GM10248 (cell line): ENCODE results near the gene KLK1.

ENCODE experiments used
- CTCF ChIA-PET: fragments of 300-600 bp; sonication (Branson Sonifier 250); formaldehyde crosslinking; extraction: SDS; loops from one replicate; lab custom pipeline; 2021; ENCODE audit warnings: antibody characterized with exemption; lab: Yijun Ruan, JAX
- POLR2A ChIA-PET: fragments of 350-650 bp; sonication (Branson Sonifier 250); formaldehyde crosslinking; extraction: SDS; loops from one replicate; lab custom pipeline; 2020; ENCODE audit warnings: antibody characterized with exemption; lab: Yijun Ruan, JAX
- DNase-seq: peaks from one replicate; pipeline ENCODE4 v3.0.0; 2012; ENCODE audit errors: extremely low spot score
- TF ChIP-seq, protein P1 (sequence below): IDR thresholded peaks from 2 replicates; pipeline ENCODE4 v1.5.1; 2012; ENCODE audit warnings: mild to moderate bottlenecking, low read depth; ENCODE audit errors: extremely low read depth, missing control alignments, control extremely low read depth

The KLK1 gene

DNA sequence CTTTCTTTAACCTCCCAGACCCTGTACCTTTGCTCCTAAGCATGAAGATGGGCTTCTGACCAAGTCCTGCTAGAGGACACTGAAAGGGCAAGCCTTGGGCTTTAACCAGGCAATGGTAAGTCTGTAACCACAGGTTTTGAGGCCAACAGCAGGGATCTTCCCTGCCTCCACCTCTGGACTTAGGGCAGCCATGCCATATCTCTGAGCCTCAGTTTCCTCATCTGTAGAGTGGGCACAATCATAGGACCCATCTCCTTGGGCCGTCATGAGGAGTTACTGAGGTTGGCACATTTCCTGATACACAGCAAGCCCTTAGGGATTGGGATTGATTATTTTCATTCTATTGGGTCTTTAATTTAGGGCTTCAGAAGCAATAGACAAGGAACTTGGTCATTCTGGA lies 14.7 kb downstream of the KLK1 start:
- ChIA-PET CTCF (no interaction called here), POLR2A (no interaction called here)
- TF ChIP-seq, protein P1, sequence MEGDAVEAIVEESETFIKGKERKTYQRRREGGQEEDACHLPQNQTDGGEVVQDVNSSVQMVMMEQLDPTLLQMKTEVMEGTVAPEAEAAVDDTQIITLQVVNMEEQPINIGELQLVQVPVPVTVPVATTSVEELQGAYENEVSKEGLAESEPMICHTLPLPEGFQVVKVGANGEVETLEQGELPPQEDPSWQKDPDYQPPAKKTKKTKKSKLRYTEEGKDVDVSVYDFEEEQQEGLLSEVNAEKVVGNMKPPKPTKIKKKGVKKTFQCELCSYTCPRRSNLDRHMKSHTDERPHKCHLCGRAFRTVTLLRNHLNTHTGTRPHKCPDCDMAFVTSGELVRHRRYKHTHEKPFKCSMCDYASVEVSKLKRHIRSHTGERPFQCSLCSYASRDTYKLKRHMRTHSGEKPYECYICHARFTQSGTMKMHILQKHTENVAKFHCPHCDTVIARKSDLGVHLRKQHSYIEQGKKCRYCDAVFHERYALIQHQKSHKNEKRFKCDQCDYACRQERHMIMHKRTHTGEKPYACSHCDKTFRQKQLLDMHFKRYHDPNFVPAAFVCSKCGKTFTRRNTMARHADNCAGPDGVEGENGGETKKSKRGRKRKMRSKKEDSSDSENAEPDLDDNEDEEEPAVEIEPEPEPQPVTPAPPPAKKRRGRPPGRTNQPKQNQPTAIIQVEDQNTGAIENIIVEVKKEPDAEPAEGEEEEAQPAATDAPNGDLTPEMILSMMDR: no peak

DNA sequence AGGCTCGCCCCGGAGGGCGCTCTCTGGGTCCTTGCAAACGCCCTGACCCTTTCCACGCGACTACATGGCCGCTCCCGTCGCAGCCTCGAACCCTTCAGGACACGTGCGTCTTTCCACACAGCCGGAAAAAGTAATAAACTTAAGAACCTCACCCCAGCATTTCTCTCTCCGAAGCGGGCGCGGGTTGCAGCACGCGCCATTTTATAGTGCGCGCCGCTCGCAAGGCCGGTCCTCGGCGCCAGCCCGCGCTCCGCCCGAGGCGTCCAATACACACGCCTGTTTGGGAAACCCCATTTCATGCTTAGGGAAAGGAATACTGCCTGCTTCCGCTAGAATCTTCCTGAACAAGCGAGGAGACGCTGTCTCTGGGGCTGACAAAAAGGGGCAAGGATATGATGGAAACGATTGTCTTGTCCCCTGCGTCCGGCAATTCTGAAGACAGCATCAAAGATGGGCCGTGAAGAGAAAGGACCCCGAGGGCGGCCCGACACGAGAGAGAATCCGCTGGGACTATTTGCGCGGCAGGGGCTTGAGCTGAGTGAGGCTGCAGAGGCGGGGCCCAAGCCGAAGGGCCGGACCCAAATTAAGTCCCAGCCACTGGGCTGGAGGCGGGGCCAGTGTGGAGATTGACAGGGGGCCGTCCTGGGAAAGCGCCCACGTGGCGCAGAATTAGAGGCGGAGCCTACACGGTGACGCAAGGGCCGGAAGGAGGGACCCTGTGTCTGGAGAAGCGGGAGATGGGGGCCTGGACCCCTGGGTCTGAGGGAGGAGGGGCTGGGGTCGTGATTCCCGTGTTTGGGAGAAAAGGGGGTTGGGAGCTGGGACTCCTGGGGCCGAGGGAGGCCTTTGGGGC lies 18.9 kb downstream of the KLK1 start:
- ChIA-PET POLR2A (interaction anchor here (0.5 to 2.2 kb wide), 18 partner anchors 10 to 905 kb away, joined by 3 to 13 read pairs (median 4); partner anchors contain the start of genes ACP4 and KLK4), CTCF (interaction anchor here (1.1 to 2.4 kb wide), 2 partner anchors 35 to 118 kb away, joined by 3 to 12 read pairs; no protein-coding TSS in a partner anchor)
- peak; percentile 98 for DNase-seq
- TF ChIP-seq, protein P1: no peak

More for the DNA sequence above, 14.7 kb downstream of the KLK1 start:
- no peak for DNase-seq

DNA sequence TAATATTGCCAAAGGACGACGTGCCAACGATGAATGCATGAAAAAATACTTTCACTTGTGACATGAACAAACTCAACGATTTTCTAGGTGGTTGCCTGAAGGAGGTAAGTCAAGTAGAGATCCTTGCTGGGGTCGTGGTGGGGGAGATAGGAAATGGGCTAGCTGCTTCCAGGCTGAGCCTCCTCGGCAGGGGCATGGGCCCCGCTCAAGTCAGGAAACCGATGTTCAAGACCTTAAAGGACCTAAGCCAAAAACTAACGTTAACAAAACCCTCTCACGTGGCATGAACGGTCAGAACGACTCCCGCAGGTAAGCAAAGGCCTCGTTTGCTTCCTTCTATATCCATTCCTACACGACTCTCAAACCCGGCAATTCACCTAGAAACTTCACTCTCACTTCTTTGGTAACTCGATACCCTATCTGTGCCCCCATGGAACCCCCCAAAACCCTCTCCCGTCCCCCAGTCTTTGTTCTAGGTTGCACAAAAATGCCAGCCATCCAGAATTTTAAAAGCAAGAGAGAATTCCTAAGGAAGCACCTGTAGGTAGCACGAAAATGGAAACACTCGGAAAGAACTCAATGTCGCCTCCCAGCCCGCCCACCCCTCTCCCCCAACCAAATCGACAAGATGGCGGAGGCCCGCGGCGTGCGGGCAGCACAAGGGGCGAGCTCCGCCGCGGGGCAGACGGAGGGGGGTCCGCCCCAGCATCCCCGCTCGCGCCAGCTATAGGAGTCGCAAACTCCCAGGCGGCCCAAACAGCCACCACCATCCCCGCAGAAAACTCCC lies 19.8 kb downstream of the KLK1 start:
- TF ChIP-seq, protein P1: no peak
- DNase-seq: no peak
- ChIA-PET POLR2A (interaction anchor here (0.6 to 2.2 kb wide), 12 partner anchors 9 to 906 kb away, joined by 3 to 13 read pairs (median 4); partner anchors contain the start of gene KLK4), CTCF (interaction anchor here (1.1 to 2.4 kb wide), 3 partner anchors 17 to 118 kb away, joined by 3 to 12 read pairs (median 3); no protein-coding TSS in a partner anchor)

DNA sequence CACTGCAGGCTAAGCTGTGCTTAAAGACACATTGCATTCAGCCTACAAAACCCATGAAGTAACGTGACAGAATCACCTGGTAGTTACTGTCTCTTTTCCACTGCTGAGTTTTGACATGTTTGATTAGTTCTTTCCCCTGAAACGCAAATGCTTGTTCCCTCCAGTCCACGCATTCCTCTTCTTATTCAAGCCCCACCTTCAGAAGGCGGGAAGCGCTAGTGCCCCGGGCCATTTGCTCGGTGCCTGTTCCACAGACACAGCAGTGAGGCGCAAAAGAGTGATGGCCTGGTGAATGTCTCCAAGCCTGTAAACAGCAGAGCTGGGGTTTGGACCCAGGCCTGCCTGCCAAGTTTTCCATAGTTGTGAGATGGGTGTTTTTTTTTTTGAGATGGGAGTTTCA lies 22.5 kb downstream of the KLK1 start:
- CTCF ChIA-PET: interaction anchor here (1.2 to 1.4 kb wide), 2 partner anchors 17 to 76 kb away, joined by 3 read pairs; no protein-coding TSS in a partner anchor
- no peak for DNase-seq
- TF ChIP-seq, protein P1: no peak
- POLR2A ChIA-PET: interaction anchor here (0.6 kb wide), 1 partner anchor 215 kb away, joined by 3 read pairs; no protein-coding TSS in a partner anchor

DNA sequence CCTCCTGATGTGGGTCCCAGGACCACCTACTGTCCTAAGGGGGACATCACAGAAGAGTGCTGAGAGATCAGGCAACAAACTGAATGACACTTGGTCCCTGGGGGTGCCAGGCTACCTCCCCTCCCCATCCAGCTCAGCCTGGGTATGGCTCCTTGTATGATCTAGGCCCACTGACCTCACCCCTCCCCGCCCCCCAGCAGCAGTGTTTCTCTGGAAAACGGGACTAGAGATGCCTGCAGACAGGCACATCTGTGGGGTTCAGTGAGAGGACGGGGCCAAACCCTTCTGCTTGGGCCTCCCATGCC lies 24.1 kb downstream of the KLK1 start:
- ChIA-PET POLR2A (no interaction called here), CTCF (interaction anchor here (8.2 kb wide), 1 partner anchor 122 kb away, joined by 64 read pairs; no protein-coding TSS in a partner anchor)
- TF ChIP-seq, protein P1: no peak
- DNase-seq: no peak
